GM13977 (cell line): Measurements from ENCODE around the gene ZBTB43.

Experiments
- DNase-seq: peaks from one replicate; pipeline ENCODE4 v3.0.0; 2012; ENCODE audit warnings: low spot score
- CTCF ChIP-seq: IDR thresholded peaks from 2 replicates; pipeline ENCODE4 v1.5.1; 2012; ENCODE audit warnings: mild to moderate bottlenecking, control low read depth; ENCODE audit not compliant: insufficient read depth; ENCODE audit errors: extremely low read depth, missing control alignments
- in situ Hi-C: fragments of 300-500 bp; cut with MboI; formaldehyde crosslinking; loops from one replicate; pipeline ENCODE4 v1.12.0; 2022; ENCODE audit warnings: low sequenced_read_pairs, low pct_unique_long_range_greater_than_20kb, mixed read lengths, inconsistent platforms; ENCODE audit not compliant: unreplicated experiment

ZBTB43 gene

GRCh38 chr9:126882746-126883145 lies 77.9 kb downstream of the ZBTB43 start:
- in situ Hi-C loops, result no loop called here
- TF ChIP-seq CTCF, result no peak
- no peak for DNase-seq

GRCh38 chr9:126883636-126884035 lies 78.8 kb downstream of the ZBTB43 start:
- in situ Hi-C loops, result no loop called here
- no peak for DNase-seq
- TF ChIP-seq CTCF, result no peak

GRCh38 chr9:126885131-126885641 lies 80.3 kb downstream of the ZBTB43 start:
- TF ChIP-seq CTCF, result no peak
- DNase-seq, result no peak
- in situ Hi-C loops, result no loop called here

GRCh38 chr9:126886034-126886822 lies 81.4 kb downstream of the ZBTB43 start:
- TF ChIP-seq CTCF, result no peak

GRCh38 chr9:126886897-126887296 lies 82.1 kb downstream of the ZBTB43 start:
- TF ChIP-seq CTCF, result no peak
- in situ Hi-C loops, result no loop called here
- DNase-seq, result no peak

More at GRCh38 chr9:126886034-126886822, 81.4 kb downstream of the ZBTB43 start:
- in situ Hi-C loops, result no loop called here
- DNase-seq, result no peak
